ENCODE results near the gene CLEC18C.

GRCh38 chr16:70151391-70151790 lies 22.2 kb upstream of the CLEC18C start:
- no peak for TF ChIP-seq TEAD4 (IDR thresholded peaks at IDR 0.05)
- TF ChIP-seq EP300 (IDR thresholded peaks at IDR 0.05; ENCODE audit: borderline replicate concordance) = no peak
- TF ChIP-seq NFIC (IDR thresholded peaks at IDR 0.05) = no peak
- TF ChIP-seq RAD21 (IDR thresholded peaks at IDR 0.05; ENCODE audit: low read depth) = no peak
- no peak for TF ChIP-seq ZBTB7A (IDR thresholded peaks at IDR 0.05; ENCODE audit: low read depth)
- TF ChIP-seq CEBPB (IDR thresholded peaks at IDR 0.05) = no peak
- no peak for TF ChIP-seq TCF12 (IDR thresholded peaks at IDR 0.05; ENCODE audit: low read depth)
- TF ChIP-seq REST (IDR thresholded peaks at IDR 0.05; ENCODE audit: low read depth) = no peak
- TF ChIP-seq MAX (IDR thresholded peaks at IDR 0.05) = no peak
- no peak for TF ChIP-seq YY1 (IDR thresholded peaks at IDR 0.05; ENCODE audit: low read depth)
